ENCODE data around the gene SPEM2.
"Not testable (repeated sequence)": the region's sequence is repeated elsewhere in the genome, so short reads cannot be mapped to it uniquely, and the experiment has no call there.

Gene SPEM2

GRCh38 chr17:7443499-7444485, 18.4 kb downstream of the SPEM2 start:
- no peak for DNase-seq

- peak; percentile 18 for DNase-seq
Observed at GRCh38 chr17:7444682-7445618, 19.5 kb downstream of the SPEM2 start, which contains the start of gene CHRNB1. CHRNB1 (plus strand) TSS chr17:7445061; CDS start chr17:7445128, 67 bp downstream.

GRCh38 chr17:7445619-7445968, 20.2 kb downstream of the SPEM2 start:
- peak; percentile 34 for DNase-seq

GRCh38 chr17:7448461-7448860, 23.0 kb downstream of the SPEM2 start:
- no peak for DNase-seq

GRCh38 chr17:7459961-7460545, 34.6 kb downstream of the SPEM2 start:
- DNase-seq: no peak

GRCh38 chr17:7460850-7461660, 35.6 kb downstream of the SPEM2 start:
- no peak for DNase-seq

GRCh38 chr17:7462474-7463371, 37.3 kb downstream of the SPEM2 start:
- no peak for DNase-seq

- no peak for DNase-seq
Observed at GRCh38 chr17:7463372-7463846, 38.0 kb downstream of the SPEM2 start.

- no peak for DNase-seq
Observed at GRCh38 chr17:7464081-7464480, 38.7 kb downstream of the SPEM2 start.

- no peak for DNase-seq
Observed at GRCh38 chr17:7465597-7466275, 40.3 kb downstream of the SPEM2 start.

- DNase-seq: no peak
Observed at GRCh38 chr17:7466318-7466638, 40.9 kb downstream of the SPEM2 start.

- peak; percentile 62 for DNase-seq
Observed at GRCh38 chr17:7466639-7467341, 41.4 kb downstream of the SPEM2 start.

- no peak for DNase-seq
Observed at GRCh38 chr17:7467498-7467897, 42.1 kb downstream of the SPEM2 start.

- no peak for DNase-seq
Observed at GRCh38 chr17:7468290-7468689, 42.9 kb downstream of the SPEM2 start.

- DNase-seq: no peak
Observed at GRCh38 chr17:7468804-7469389, 43.5 kb downstream of the SPEM2 start.

GRCh38 chr17:7469843-7470242, 44.4 kb downstream of the SPEM2 start:
- DNase-seq: not testable (repeated sequence)

GRCh38 chr17:7470457-7470973, 45.1 kb downstream of the SPEM2 start:
- not testable (repeated sequence) for DNase-seq

GRCh38 chr17:7471729-7472128, 46.3 kb downstream of the SPEM2 start:
- no peak for DNase-seq

GRCh38 chr17:7474767-7475166, 49.4 kb downstream of the SPEM2 start:
- not testable (repeated sequence) for DNase-seq

Data from hematopoietic multipotent progenitor cell treated with erythropoietin and hydrocortisone succinate and interleukin-3 and kit ligand, for 8 days (in vitro differentiated cells).